K562 (cell line): Measurements from ENCODE around the gene ILKAP. TPM values are rescaled to one million over a fixed set of nuclear protein-coding genes. Genes with fewer than 3 reads are reported as not detected.

Experiments used
- GTF2F1 ChIP-seq: IDR thresholded peaks from 2 replicates; pipeline ENCODE4 v1.6.1; 2011; ENCODE audit warnings: low read depth, low read length, improper control_type of control experiment
- MEF2D ChIP-seq: conservative IDR thresholded peaks from 2 replicates; pipeline ENCODE4 v1.6.1; 2016; ENCODE audit warnings: low read depth, missing genetic modification characterization, missing compliant biosample characterization
- MEIS2 ChIP-seq: fragments of 450-650 bp; IDR thresholded peaks from 2 replicates; pipeline ENCODE4 v1.6.1; 2014; ENCODE audit warnings: mild to moderate bottlenecking; ENCODE audit not compliant: partially characterized antibody
- NFRKB ChIP-seq: fragments of 450-650 bp; IDR thresholded peaks from 2 replicates; pipeline ENCODE4 v1.6.1; 2016; ENCODE audit warnings: low read depth
- SIRT6 ChIP-seq: IDR thresholded peaks from one replicate; pipeline ENCODE4 v1.6.1; 2012; ENCODE audit warnings: low read depth, mild to moderate bottlenecking, control low read depth, inconsistent platforms, low read length, moderate library complexity
- SNIP1 ChIP-seq: fragments of 450-650 bp; IDR thresholded peaks from 2 replicates; pipeline ENCODE4 v1.7.1; 2017; ENCODE audit warnings: low read depth, mild to moderate bottlenecking
- SRSF7 ChIP-seq: fragments of 200-400 bp; formaldehyde crosslinking; optimal IDR thresholded peaks from 2 replicates; pipeline ENCODE3; 2017; ENCODE audit warnings: mild to moderate bottlenecking, low read depth, low read length
- ZC3H11A ChIP-seq: IDR thresholded peaks from 2 replicates; pipeline ENCODE4 v1.6.1; 2012; ENCODE audit warnings: low read depth, low read length, improper control_type of control experiment
- ZC3H4 ChIP-seq: sonication (generic); formaldehyde crosslinking; IDR thresholded peaks from 2 replicates; pipeline ENCODE4 v1.9.0; 2021; ENCODE audit warnings: missing genetic modification reagents, borderline replicate concordance
- ZNF586 ChIP-seq: fragments of 450-650 bp; formaldehyde crosslinking; conservative IDR thresholded peaks from 2 replicates; pipeline ENCODE4 v1.4.0; 2020; ENCODE audit warnings: mild to moderate bottlenecking, moderate library complexity
- ZNF589 ChIP-seq: fragments of 200-800 bp; sonication (Bioruptor generic); IDR thresholded peaks from 2 replicates; pipeline ENCODE4 v1.6.1; 2016; ENCODE audit warnings: low read depth, missing genetic modification characterization, missing compliant biosample characterization
- polyA plus RNA-seq, 8 experiments: library from polyadenylated mRNA; depleted of rRNA in 4 of 8; stranded (reverse) in 5 of 8; unstranded in 3 of 8; fragments of >200 nt; fragmentation: Nextera tagmentation in 2 of 8; fragmentation: Illumina TruSeq in 1 of 8; extraction: Ambion mirVana in 2 of 8; extraction: Trizol in 1 of 8; gene quantifications; 2 replicates each; pipeline versions ENCODE4 v1.2.1 to v1.2.3, GENCODE V29; 2011 to 2014; ENCODE audit warnings: inconsistent platforms in 1 of 8, missing spikeins in 1 of 8
- total RNA-seq, 7 experiments: library from RNA; depleted of rRNA in 6 of 7; stranded (reverse); fragments of >200 nt in 6 of 7; fragmentation: Illumina TruSeq in 2 of 7; extraction: Trizol in 2 of 7; gene quantifications; 2 replicates each; pipeline versions ENCODE4 v1.2.1 to v1.2.3, GENCODE V29; 2011 to 2021; ENCODE audit warnings: low replicate concordance in 1 of 7
- TF ChIP-seq, protein P1 (sequence below): fragments of 450-650 bp; IDR thresholded peaks from 2 replicates; pipeline ENCODE4 v1.6.1; 2016; ENCODE audit warnings: low read depth
- TF ChIP-seq, protein P2 (sequence below): sonication (generic); formaldehyde crosslinking; IDR thresholded peaks from 2 replicates; pipeline ENCODE4 v1.9.0; 2022; ENCODE audit warnings: mild to moderate bottlenecking, missing genetic modification reagents
- TF ChIP-seq, protein P3 (sequence below), 2 experiments: fragments of 450-650 bp in 1 of 2; sonication (generic) in 1 of 2; formaldehyde crosslinking in 1 of 2; IDR thresholded peaks in 1 of 2; conservative IDR thresholded peaks in 1 of 2; 2 replicates each; pipeline versions ENCODE4 v1.6.1 to v1.8.1; 2016 to 2023; ENCODE audit warnings: mild to moderate bottlenecking in 2 of 2, moderate library complexity in 2 of 2, inconsistent platforms in 1 of 2, missing genetic modification reagents in 1 of 2

ILKAP gene
- total and polyA plus RNA-seq, 9 of the 15 experiments (the other 6 are each of a cell fraction or from before 2014, with no cell fraction given), result 3.1 to 43.9 (median 20.7) TPM

DNA sequence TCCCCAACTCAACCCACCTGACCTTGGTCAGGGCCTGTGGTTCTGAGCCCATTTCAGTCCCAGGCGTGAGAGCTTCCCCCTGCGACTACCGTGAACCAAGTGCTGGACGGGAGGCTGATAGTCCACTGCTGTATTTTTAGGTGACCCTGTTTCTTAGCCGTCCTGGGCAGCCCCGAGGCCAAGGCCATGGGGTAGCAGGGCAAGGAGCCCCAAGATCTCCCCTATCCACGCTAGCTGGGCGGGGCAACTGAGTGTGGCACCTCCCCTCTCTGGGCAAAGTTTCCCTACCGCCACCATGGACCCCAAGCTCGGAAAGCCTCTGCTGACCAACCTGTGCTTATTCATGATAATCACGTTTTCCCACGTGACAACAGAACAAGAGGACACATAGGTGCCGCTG is 65.6 kb downstream of the ILKAP start (continued):
- TF ChIP-seq, protein P1, sequence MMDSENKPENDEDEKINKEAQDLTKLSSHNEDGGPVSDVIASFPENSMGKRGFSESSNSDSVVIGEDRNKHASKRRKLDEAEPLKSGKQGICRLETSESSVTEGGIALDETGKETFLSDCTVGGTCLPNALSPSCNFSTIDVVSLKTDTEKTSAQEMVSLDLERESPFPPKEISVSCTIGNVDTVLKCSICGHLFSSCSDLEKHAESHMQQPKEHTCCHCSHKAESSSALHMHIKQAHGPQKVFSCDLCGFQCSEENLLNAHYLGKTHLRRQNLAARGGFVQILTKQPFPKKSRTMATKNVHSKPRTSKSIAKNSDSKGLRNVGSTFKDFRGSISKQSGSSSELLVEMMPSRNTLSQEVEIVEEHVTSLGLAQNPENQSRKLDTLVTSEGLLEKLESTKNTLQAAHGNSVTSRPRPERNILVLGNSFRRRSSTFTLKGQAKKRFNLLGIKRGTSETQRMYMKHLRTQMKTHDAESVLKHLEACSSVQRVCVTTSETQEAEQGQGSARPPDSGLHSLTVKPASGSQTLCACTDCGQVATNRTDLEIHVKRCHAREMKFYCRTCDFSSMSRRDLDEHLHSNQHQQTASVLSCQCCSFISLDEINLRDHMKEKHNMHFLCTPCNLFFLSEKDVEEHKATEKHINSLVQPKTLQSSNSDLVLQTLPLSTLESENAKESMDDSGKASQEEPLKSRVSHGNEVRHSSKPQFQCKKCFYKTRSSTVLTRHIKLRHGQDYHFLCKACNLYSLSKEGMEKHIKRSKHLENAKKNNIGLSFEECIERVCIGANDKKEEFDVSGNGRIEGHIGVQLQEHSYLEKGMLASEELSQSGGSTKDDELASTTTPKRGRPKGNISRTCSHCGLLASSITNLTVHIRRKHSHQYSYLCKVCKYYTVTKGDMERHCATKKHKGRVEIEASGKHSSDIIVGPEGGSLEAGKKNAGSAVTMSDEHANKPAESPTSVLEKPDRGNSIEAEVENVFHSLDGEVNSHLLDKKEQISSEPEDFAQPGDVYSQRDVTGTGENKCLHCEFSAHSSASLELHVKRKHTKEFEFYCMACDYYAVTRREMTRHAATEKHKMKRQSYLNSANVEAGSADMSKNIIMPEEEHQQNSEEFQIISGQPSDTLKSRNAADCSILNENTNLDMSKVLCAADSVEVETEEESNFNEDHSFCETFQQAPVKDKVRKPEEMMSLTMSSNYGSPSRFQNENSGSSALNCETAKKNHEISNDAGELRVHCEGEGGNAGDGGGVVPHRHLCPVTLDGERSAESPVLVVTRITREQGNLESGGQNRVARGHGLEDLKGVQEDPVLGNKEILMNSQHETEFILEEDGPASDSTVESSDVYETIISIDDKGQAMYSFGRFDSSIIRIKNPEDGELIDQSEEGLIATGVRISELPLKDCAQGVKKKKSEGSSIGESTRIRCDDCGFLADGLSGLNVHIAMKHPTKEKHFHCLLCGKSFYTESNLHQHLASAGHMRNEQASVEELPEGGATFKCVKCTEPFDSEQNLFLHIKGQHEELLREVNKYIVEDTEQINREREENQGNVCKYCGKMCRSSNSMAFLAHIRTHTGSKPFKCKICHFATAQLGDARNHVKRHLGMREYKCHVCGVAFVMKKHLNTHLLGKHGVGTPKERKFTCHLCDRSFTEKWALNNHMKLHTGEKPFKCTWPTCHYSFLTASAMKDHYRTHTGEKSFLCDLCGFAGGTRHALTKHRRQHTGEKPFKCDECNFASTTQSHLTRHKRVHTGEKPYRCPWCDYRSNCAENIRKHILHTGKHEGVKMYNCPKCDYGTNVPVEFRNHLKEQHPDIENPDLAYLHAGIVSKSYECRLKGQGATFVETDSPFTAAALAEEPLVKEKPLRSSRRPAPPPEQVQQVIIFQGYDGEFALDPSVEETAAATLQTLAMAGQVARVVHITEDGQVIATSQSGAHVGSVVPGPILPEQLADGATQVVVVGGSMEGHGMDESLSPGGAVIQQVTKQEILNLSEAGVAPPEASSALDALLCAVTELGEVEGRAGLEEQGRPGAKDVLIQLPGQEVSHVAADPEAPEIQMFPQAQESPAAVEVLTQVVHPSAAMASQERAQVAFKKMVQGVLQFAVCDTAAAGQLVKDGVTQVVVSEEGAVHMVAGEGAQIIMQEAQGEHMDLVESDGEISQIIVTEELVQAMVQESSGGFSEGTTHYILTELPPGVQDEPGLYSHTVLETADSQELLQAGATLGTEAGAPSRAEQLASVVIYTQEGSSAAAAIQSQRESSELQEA, result no peak
- TF ChIP-seq GTF2F1 (no peak), SRSF7 (no peak), SNIP1 (no peak), SIRT6 (no peak), ZNF589 (CRISPR knock-in tag) (no peak), ZC3H11A (no peak), ZNF586 (CRISPR knock-in tag) (no peak), NFRKB (no peak), MEF2D (no peak), MEIS2 (no peak), ZC3H4 (CRISPR knock-in tag) (no peak)
- TF ChIP-seq, protein P2, sequence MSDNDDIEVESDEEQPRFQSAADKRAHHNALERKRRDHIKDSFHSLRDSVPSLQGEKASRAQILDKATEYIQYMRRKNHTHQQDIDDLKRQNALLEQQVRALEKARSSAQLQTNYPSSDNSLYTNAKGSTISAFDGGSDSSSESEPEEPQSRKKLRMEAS (CRISPR knock-in tag), result no peak
- TF ChIP-seq, protein P3, sequence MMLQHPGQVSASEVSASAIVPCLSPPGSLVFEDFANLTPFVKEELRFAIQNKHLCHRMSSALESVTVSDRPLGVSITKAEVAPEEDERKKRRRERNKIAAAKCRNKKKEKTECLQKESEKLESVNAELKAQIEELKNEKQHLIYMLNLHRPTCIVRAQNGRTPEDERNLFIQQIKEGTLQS (IDR thresholded peaks at IDR 0.05), result no peak
- TF ChIP-seq, protein P3 (CRISPR knock-in tag; conservative IDR thresholded peaks at IDR 0.05), result no peak
